ENCODE results near the gene PRRX1. TPM values are rescaled to one million over a fixed set of nuclear protein-coding genes. Genes with fewer than 3 reads are reported as not detected.

PRRX1 gene
- total RNA-seq, 1 donor from 2014 or later: 1.5 TPM

GRCh38 chr1:170739803-170740202 lies 75.9 kb downstream of the PRRX1 start:
- peaks cover 15% of the 10 kb centered on the region for H3K27me3 Mint-ChIP-seq
- DNase-seq (ENCODE audit: low spot score, unreplicated experiment): no peak
- H3K36me3 Mint-ChIP-seq (ENCODE audit: insufficient read depth): no peaks in the 10 kb centered on the region
- no peak overlapping the region for H3K27ac Mint-ChIP-seq
- peaks cover 19% of the 10 kb centered on the region for H3K9me3 Mint-ChIP-seq (ENCODE audit: low read depth)
- no peak overlapping the region for H3K4me3 Mint-ChIP-seq (ENCODE audit: low read depth)
- H3K4me1 Mint-ChIP-seq (ENCODE audit: low read depth): peaks cover 2% of the 10 kb centered on the region
- no peak for TF ChIP-seq CTCF (IDR thresholded peaks at IDR 0.05; ENCODE audit: unreplicated experiment)

GRCh38 chr1:170741678-170742077 lies 77.7 kb downstream of the PRRX1 start:
- no peaks in the 10 kb centered on the region for H3K36me3 Mint-ChIP-seq (ENCODE audit: insufficient read depth)
- peaks cover 19% of the 10 kb centered on the region for H3K9me3 Mint-ChIP-seq (ENCODE audit: low read depth)
- H3K27me3 Mint-ChIP-seq: peaks cover 11% of the 10 kb centered on the region
- peaks cover 2% of the 10 kb centered on the region for H3K4me1 Mint-ChIP-seq (ENCODE audit: low read depth)
- no peak overlapping the region for H3K4me3 Mint-ChIP-seq (ENCODE audit: low read depth)
- DNase-seq (ENCODE audit: low spot score, unreplicated experiment): no peak
- TF ChIP-seq CTCF (IDR thresholded peaks at IDR 0.05; ENCODE audit: unreplicated experiment): no peak
- no peak overlapping the region for H3K27ac Mint-ChIP-seq

- peaks cover 19% of the 10 kb centered on the region for H3K9me3 Mint-ChIP-seq (ENCODE audit: low read depth)
- peaks cover 11% of the 10 kb centered on the region for H3K27me3 Mint-ChIP-seq
- no peak for TF ChIP-seq CTCF (IDR thresholded peaks at IDR 0.05; ENCODE audit: unreplicated experiment)
- H3K27ac Mint-ChIP-seq: no peak overlapping the region
- no peak overlapping the region for H3K4me3 Mint-ChIP-seq (ENCODE audit: low read depth)
- H3K36me3 Mint-ChIP-seq (ENCODE audit: insufficient read depth): no peaks in the 10 kb centered on the region
- no peak for DNase-seq (ENCODE audit: low spot score, unreplicated experiment)
- H3K4me1 Mint-ChIP-seq (ENCODE audit: low read depth): no peaks in the 10 kb centered on the region
Observed at GRCh38 chr1:170742600-170742999, 78.7 kb downstream of the PRRX1 start.

GRCh38 chr1:170743083-170743482 lies 79.2 kb downstream of the PRRX1 start:
- TF ChIP-seq CTCF (IDR thresholded peaks at IDR 0.05; ENCODE audit: unreplicated experiment): no peak
- H3K36me3 Mint-ChIP-seq (ENCODE audit: insufficient read depth): no peaks in the 10 kb centered on the region
- H3K27ac Mint-ChIP-seq: no peak overlapping the region
- no peaks in the 10 kb centered on the region for H3K4me1 Mint-ChIP-seq (ENCODE audit: low read depth)
- H3K9me3 Mint-ChIP-seq (ENCODE audit: low read depth): peaks cover 19% of the 10 kb centered on the region
- H3K4me3 Mint-ChIP-seq (ENCODE audit: low read depth): no peak overlapping the region
- no peak for DNase-seq (ENCODE audit: low spot score, unreplicated experiment)
- H3K27me3 Mint-ChIP-seq: peaks cover 13% of the 10 kb centered on the region

GRCh38 chr1:170749549-170749948 lies 85.6 kb downstream of the PRRX1 start:
- Mint-ChIP-seq H3K9me3 (ENCODE audit: low read depth) (no peaks in the 10 kb centered on the region), H3K27me3 (peaks cover 3% of the 10 kb centered on the region), H3K4me3 (ENCODE audit: low read depth) (no peak overlapping the region), H3K4me1 (ENCODE audit: low read depth) (no peaks in the 10 kb centered on the region), H3K27ac (no peak overlapping the region), H3K36me3 (ENCODE audit: insufficient read depth) (no peaks in the 10 kb centered on the region)
- no peak for TF ChIP-seq CTCF (IDR thresholded peaks at IDR 0.05; ENCODE audit: unreplicated experiment)
- no peak for DNase-seq (ENCODE audit: low spot score, unreplicated experiment)
